MCF 10A (cell line): ENCODE results near the gene ARVCF. TPM values are rescaled to one million over a fixed set of nuclear protein-coding genes. Genes with fewer than 3 reads are reported as not detected.

Source experiments
- BruUV-seq: library from RNA; stranded (reverse); fragments of 400-500 nt; replicated peaks from 2 replicates; lab custom pipeline; 2021; lab: Mats Ljungman, UMichigan
- CTCF ChIA-PET: fragments of 300-600 bp; sonication (Branson Sonifier 250); formaldehyde crosslinking; extraction: SDS; loops from one replicate; lab custom pipeline; 2021; ENCODE audit warnings: antibody characterized with exemption, inconsistent platforms; lab: Yijun Ruan, JAX
- POLR2A ChIA-PET: fragments of 300-600, 350-650 bp; sonication (Branson Sonifier 250); formaldehyde crosslinking; extraction: SDS; loops from one replicate; lab custom pipeline; 2020; ENCODE audit warnings: antibody characterized with exemption, inconsistent platforms; lab: Yijun Ruan, JAX
- DNase-seq: peaks from one replicate; pipeline ENCODE4 v3.0.0-alpha.2; 2018; ENCODE audit not compliant: unreplicated experiment
- H3K27ac Mint-ChIP-seq: one replicate; pipeline ENCODE4 v1.8.0; 2022; ENCODE audit warnings: mild to moderate bottlenecking, low read depth, mixed read lengths; ENCODE audit not compliant: unreplicated experiment
- H3K27me3 Mint-ChIP-seq: one replicate; pipeline ENCODE4 v1.8.0; 2022; ENCODE audit warnings: mixed read lengths; ENCODE audit not compliant: insufficient read depth, unreplicated experiment
- H3K36me3 Mint-ChIP-seq: one replicate; pipeline ENCODE4 v1.8.0; 2022; ENCODE audit warnings: mild to moderate bottlenecking, moderate library complexity, mixed read lengths; ENCODE audit not compliant: insufficient read depth, unreplicated experiment
- H3K4me1 Mint-ChIP-seq: one replicate; pipeline ENCODE4 v1.8.0; 2022; ENCODE audit warnings: mixed read lengths; ENCODE audit not compliant: insufficient read depth, unreplicated experiment
- H3K4me3 Mint-ChIP-seq: one replicate; pipeline ENCODE4 v1.8.0; 2022; ENCODE audit warnings: mild to moderate bottlenecking, moderate library complexity, mixed read lengths; ENCODE audit not compliant: unreplicated experiment
- H3K9me3 Mint-ChIP-seq: one replicate; pipeline ENCODE4 v1.8.0; 2022; ENCODE audit warnings: mixed read lengths; ENCODE audit not compliant: unreplicated experiment
- intact Hi-C: fragments of 100-400 bp; cut with micrococcal nuclease; formaldehyde crosslinking; loops from 2 replicates; pipeline ENCODE4 v1.14.1; 2022
- total RNA-seq: library from RNA; stranded (reverse); gene quantifications from 2 replicates; pipeline ENCODE4 v1.2.3, GENCODE V29; 2022
- TF ChIP-seq, protein P1 (sequence below): fragments of 200-600 bp; IDR thresholded peaks from one replicate; pipeline ENCODE4 v1.8.0; 2022; ENCODE audit warnings: antibody characterized with exemption, mild to moderate bottlenecking; ENCODE audit not compliant: unreplicated experiment

The ARVCF gene
- total RNA-seq, 1 experiment from 2014 or later = 7.5 TPM

DNA sequence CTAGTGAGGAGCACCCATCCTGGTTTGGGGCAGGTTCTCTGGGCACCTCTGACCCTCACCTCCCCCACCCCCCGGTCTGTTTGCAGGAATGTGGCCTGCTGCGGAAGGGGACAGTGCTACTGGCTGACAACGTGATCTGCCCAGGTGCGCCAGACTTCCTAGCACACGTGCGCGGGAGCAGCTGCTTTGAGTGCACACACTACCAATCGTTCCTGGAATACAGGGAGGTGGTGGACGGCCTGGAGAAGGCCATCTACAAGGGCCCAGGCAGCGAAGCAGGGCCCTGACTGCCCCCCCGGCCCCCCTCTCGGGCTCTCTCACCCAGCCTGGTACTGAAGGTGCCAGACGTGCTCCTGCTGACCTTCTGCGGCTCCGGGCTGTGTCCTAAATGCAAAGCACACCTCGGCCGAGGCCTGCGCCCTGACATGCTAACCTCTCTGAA is 48.2 kb downstream of the ARVCF start:
- Mint-ChIP-seq H3K27ac (no peak overlapping the region), H3K36me3 (peaks cover 14% of the 10 kb centered on the region), H3K4me3 (no peak overlapping the region), H3K9me3 (no peaks in the 10 kb centered on the region), H3K27me3 (no peaks in the 10 kb centered on the region), H3K4me1 (no peaks in the 10 kb centered on the region)
- no peak for DNase-seq
- CTCF ChIA-PET = interaction anchor here (1.1 kb wide), 1 partner anchor 20 kb away, joined by 5 read pairs; no protein-coding TSS in a partner anchor
- TF ChIP-seq, protein P1, sequence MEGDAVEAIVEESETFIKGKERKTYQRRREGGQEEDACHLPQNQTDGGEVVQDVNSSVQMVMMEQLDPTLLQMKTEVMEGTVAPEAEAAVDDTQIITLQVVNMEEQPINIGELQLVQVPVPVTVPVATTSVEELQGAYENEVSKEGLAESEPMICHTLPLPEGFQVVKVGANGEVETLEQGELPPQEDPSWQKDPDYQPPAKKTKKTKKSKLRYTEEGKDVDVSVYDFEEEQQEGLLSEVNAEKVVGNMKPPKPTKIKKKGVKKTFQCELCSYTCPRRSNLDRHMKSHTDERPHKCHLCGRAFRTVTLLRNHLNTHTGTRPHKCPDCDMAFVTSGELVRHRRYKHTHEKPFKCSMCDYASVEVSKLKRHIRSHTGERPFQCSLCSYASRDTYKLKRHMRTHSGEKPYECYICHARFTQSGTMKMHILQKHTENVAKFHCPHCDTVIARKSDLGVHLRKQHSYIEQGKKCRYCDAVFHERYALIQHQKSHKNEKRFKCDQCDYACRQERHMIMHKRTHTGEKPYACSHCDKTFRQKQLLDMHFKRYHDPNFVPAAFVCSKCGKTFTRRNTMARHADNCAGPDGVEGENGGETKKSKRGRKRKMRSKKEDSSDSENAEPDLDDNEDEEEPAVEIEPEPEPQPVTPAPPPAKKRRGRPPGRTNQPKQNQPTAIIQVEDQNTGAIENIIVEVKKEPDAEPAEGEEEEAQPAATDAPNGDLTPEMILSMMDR = no peak
- intact Hi-C loops = no loop called here
- POLR2A ChIA-PET = interaction anchor here (1.3 kb wide), 1 partner anchor 9 kb away, joined by 3 read pairs; no protein-coding TSS in a partner anchor
- BruUV-seq = no TSS peak

DNA sequence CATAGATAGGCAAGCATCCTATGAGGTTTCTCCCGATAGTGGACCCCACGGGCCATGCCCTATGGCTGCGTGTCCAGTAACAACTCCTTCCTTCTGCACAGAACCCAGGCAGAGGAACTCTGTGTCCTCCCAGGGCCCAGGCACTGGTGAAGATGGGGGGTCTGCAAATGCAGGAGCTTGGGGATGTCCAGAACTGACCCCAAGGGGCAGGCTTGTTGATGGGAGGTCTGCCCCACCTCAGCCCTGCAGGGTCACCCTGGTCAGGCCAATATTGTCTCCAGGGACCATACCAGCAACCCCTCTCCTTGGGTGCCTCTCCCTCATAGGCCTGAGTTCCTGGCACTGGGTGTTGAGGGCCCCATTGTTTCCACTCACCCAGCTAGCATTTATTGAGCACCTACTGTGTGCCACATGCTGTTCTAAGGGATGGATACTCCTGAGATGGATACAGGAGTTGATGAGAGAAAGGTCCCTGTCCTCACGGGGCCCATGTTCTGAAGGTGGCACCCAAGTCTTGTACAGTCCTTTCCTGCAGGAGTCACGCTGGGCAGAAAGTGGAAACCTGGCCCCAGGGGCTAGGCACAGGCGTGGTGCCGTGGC is 48.7 kb downstream of the ARVCF start:
- CTCF ChIA-PET = no interaction called here
- Mint-ChIP-seq H3K9me3 (no peaks in the 10 kb centered on the region), H3K36me3 (peaks cover 19% of the 10 kb centered on the region), H3K27ac (no peak overlapping the region), H3K4me1 (peaks cover 3% of the 10 kb centered on the region), H3K27me3 (no peaks in the 10 kb centered on the region), H3K4me3 (no peak overlapping the region)
- POLR2A ChIA-PET = no interaction called here
- BruUV-seq = no TSS peak
- DNase-seq = no peak
- intact Hi-C loops = no loop called here
- TF ChIP-seq, protein P1 = no peak

DNA sequence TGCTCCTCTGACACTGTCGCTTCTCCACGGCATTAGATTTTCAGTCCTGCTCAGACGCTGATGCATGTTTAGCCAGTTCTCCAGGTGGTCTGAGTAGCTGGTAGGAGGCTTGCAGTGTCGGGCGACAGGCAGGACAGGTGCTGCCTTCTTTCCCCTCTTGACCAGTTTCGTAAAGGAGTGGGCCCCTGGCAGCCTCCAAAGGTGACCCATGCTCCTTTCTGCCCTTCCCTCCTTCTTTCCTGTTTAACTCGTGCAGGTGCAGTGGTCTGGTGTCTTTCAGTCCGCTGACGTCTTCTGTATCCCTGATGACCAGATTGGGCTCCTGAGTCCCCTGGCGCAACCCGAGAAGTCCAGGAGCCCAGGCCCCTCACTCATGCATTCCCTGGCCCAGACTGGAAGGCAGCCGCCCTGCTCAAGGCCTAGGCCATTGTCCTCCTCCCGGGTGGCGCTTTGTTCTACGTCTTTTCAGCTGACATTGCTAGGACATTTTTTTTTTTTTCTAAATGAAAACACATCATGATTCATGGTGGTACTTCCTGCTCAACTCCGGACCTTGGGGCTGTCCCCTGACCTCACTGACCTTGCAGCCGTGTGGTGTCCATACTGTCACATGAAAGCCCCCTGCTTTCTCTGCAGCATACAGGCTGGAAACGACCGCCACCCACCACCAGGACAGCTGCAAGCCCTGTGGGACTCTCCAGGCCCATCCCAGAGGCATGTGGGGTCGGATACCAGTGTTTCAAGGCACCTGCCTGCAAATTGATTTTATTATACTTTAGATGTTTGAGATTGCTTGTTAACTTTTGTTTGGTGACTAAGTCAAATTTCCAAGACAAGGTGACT is 49.5 kb downstream of the ARVCF start:
- H3K9me3 Mint-ChIP-seq = no peaks in the 10 kb centered on the region
- POLR2A ChIA-PET = no interaction called here
- BruUV-seq = no TSS peak
- no peaks in the 10 kb centered on the region for H3K27me3 Mint-ChIP-seq
- H3K4me1 Mint-ChIP-seq = peaks cover 5% of the 10 kb centered on the region
- no peak overlapping the region for H3K4me3 Mint-ChIP-seq
- H3K36me3 Mint-ChIP-seq = peaks cover 21% of the 10 kb centered on the region
- TF ChIP-seq, protein P1 = no peak
- no peak for DNase-seq
- intact Hi-C loops = no loop called here
- CTCF ChIA-PET = interaction anchor here (0.6 kb wide), 1 partner anchor 14 kb away, joined by 3 read pairs; no protein-coding TSS in a partner anchor
- no peak overlapping the region for H3K27ac Mint-ChIP-seq
